ENCODE measurements around the gene ABCB11. TPM values are rescaled to one million over a fixed set of nuclear protein-coding genes. Genes with fewer than 3 reads are reported as not detected.

Gene ABCB11
- total RNA-seq, 1 donor from 2014 or later = not detected

DNA sequence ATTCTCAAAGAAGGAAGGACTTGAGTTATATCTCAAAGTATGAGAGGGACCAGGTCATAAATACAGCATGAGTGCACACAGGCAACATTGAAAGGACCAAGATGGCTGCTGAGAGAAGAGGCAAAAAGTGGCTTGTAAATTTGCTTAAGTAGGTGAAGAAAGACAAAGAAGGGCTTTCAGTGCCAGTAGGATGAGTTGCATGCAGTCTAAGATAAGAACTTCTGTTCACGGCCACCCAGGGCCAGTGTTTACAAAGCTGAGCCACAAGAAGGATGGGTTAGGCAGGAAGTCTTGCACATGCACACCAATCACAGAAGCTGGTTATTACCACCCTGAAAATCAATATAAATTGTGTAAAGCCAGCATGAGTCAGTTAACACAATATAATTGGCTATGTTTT is 3.1 kb upstream of the ABCB11 start:
- DNase-seq (ENCODE audit: extremely low spot score in 2 of 2) = no peak
- Histone ChIP-seq H3K36me3 (no peaks in the 10 kb centered on the region), H3K27me3 (no peaks in the 10 kb centered on the region), H3K27ac (no peak overlapping the region), H3K4me1 (no peaks in the 10 kb centered on the region), H3K4me3 (no peak overlapping the region), H3K9me3 (no peaks in the 10 kb centered on the region)
- no peak for TF ChIP-seq POLR2A (IDR thresholded peaks at IDR 0.05)
- TF ChIP-seq POLR2AphosphoS5 (IDR thresholded peaks at IDR 0.05; ENCODE audit: insufficient read depth in 1 of 2, low read depth in 1 of 2) = no peak
- no peak for TF ChIP-seq CTCF (IDR thresholded peaks at IDR 0.05)
- intact Hi-C loops (cut with DNase I) = no loop called here

DNA sequence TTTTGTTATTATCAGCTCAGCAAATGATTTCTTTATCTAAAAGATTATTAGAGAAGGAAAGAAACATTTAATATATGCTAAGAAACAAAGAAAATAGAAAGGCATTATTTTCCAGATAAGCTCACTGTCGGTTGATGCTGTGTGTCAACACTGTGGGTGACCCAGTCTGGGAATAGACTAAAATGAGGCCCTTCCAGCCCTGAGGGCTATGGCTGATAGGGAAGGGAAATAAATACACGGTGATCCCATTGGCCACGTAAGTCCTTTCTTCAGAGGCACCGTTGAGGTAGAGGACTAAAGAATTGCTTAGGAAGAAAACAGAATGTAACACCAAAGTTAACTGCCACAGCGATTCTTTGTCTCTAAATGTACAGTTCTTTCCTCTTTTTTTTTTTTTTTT is 1.8 kb downstream of the ABCB11 start:
- Histone ChIP-seq H3K27ac (no peak overlapping the region), H3K27me3 (no peaks in the 10 kb centered on the region), H3K4me3 (no peak overlapping the region), H3K9me3 (no peaks in the 10 kb centered on the region), H3K36me3 (no peaks in the 10 kb centered on the region), H3K4me1 (no peaks in the 10 kb centered on the region)
- intact Hi-C loops (cut with DNase I) = no loop called here
- TF ChIP-seq POLR2A (IDR thresholded peaks at IDR 0.05) = no peak
- no peak for TF ChIP-seq POLR2AphosphoS5 (IDR thresholded peaks at IDR 0.05; ENCODE audit: insufficient read depth in 1 of 2, low read depth in 1 of 2)
- TF ChIP-seq CTCF (IDR thresholded peaks at IDR 0.05) = no peak
- DNase-seq (ENCODE audit: extremely low spot score in 2 of 2) = no peak

DNA sequence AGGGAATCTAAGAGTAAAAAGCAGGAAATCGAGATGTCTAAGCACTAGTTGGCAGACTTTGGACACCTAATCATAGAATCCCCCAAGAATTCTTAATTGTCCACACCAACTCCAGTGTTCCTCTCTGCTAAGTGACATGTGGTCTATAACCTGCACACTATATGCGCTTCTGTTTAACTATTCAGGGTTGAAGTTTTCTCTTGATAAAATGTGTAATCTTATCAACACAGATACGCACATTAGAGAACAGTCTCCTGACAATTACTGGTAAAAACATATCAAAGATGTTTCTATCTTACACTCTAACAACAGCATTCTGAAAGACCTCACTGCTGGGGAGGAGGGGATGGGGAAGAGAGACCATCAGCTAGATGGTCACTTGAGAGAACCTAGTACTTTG is 3.9 kb downstream of the ABCB11 start:
- no peaks in the 10 kb centered on the region for H3K4me1 ChIP-seq
- H3K9me3 ChIP-seq = no peaks in the 10 kb centered on the region
- H3K27ac ChIP-seq = no peak overlapping the region
- H3K27me3 ChIP-seq = no peaks in the 10 kb centered on the region
- DNase-seq (ENCODE audit: extremely low spot score in 2 of 2) = no peak
- H3K4me3 ChIP-seq = no peak overlapping the region
- TF ChIP-seq POLR2A (IDR thresholded peaks at IDR 0.05) = no peak
- TF ChIP-seq CTCF (IDR thresholded peaks at IDR 0.05) = no peak
- no peak for TF ChIP-seq POLR2AphosphoS5 (IDR thresholded peaks at IDR 0.05; ENCODE audit: insufficient read depth in 1 of 2, low read depth in 1 of 2)
- no peaks in the 10 kb centered on the region for H3K36me3 ChIP-seq
- intact Hi-C loops (cut with DNase I) = no loop called here

DNA sequence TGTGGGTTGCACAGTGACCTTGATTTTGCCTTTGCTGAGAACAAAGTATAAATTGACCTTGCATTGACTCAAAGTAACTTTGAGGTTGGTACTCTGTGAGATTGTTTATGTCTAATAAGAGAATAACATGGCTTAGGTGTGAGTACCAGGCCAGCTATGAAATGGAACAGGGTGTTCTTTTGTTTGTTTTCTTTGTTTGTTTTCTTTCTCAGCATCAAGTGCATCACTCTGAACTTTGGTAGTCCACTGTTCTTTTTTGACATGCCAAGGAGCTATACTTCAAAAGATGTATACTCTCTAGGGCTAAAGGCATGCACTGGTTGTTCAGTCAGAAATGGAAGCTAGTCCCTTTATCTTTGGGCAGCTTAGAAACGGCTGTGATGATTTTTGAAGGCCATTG is 5.1 kb downstream of the ABCB11 start:
- Histone ChIP-seq H3K27me3 (no peaks in the 10 kb centered on the region), H3K4me1 (no peaks in the 10 kb centered on the region), H3K36me3 (no peaks in the 10 kb centered on the region), H3K9me3 (no peaks in the 10 kb centered on the region), H3K4me3 (no peak overlapping the region), H3K27ac (no peak overlapping the region)
- DNase-seq (ENCODE audit: extremely low spot score in 2 of 2) = no peak
- intact Hi-C loops (cut with DNase I) = no loop called here
- TF ChIP-seq CTCF (IDR thresholded peaks at IDR 0.05) = no peak
- no peak for TF ChIP-seq POLR2AphosphoS5 (IDR thresholded peaks at IDR 0.05; ENCODE audit: insufficient read depth in 1 of 2, low read depth in 1 of 2)
- no peak for TF ChIP-seq POLR2A (IDR thresholded peaks at IDR 0.05)

- DNase-seq (ENCODE audit: extremely low spot score in 2 of 2) = no peak
These were observed 8.0 kb downstream of the ABCB11 start for GRCh38 chr2:169023161-169023560.

More at GRCh38 chr2:169023161-169023560, 8.0 kb downstream of the ABCB11 start:
- TF ChIP-seq POLR2AphosphoS5 (IDR thresholded peaks at IDR 0.05; ENCODE audit: insufficient read depth in 1 of 2, low read depth in 1 of 2) (no peak), POLR2A (IDR thresholded peaks at IDR 0.05) (no peak), CTCF (IDR thresholded peaks at IDR 0.05) (no peak)
- Histone ChIP-seq H3K27me3 (no peaks in the 10 kb centered on the region), H3K4me3 (no peak overlapping the region), H3K36me3 (no peaks in the 10 kb centered on the region), H3K9me3 (no peaks in the 10 kb centered on the region), H3K4me1 (no peaks in the 10 kb centered on the region), H3K27ac (no peak overlapping the region)
- intact Hi-C loops (cut with DNase I) = no loop called here

Data from vagina (tissue), 2 donors.